ENCODE results near the gene TAF15. TPM values are rescaled to one million over a fixed set of nuclear protein-coding genes. Genes with fewer than 3 reads are reported as not detected.

TAF15 gene
- total RNA-seq, 4 donors from 2014 or later: 25.2 to 39.5 (median 31.6) TPM

- ATAC-seq (no peak), DNase-seq (no peak)
- Histone ChIP-seq H3K4me3 (no peak overlapping the region), H3K9me3 (no peaks in the 10 kb centered on the region), H3K27me3 (no peaks in the 10 kb centered on the region), H3K36me3 (no peaks in the 10 kb centered on the region), H3K4me1 (no peaks in the 10 kb centered on the region), H3K27ac (no peak overlapping the region)
- TF ChIP-seq POLR2A (IDR thresholded peaks at IDR 0.05) (no peak), CTCF (IDR thresholded peaks at IDR 0.05 in 4 of 5, conservative IDR thresholded peaks at IDR 0.05 in 1 of 5) (no peak)
- in situ Hi-C loops (cut with MboI; ENCODE audit: low sequenced_read_pairs in 4 of 4): loop anchor here in 1 of 4 donors (25.0 kb wide), 1 partner anchor 97 kb away; no protein-coding TSS in a partner anchor
- intact Hi-C loops (cut with DNase I; ENCODE audit: low total_unique reads): no loop called here
Observed at GRCh38 chr17:35865412-35866340, 56.4 kb downstream of the TAF15 start.

- Histone ChIP-seq H3K36me3 (no peaks in the 10 kb centered on the region), H3K4me3 (no peak overlapping the region), H3K27me3 (no peaks in the 10 kb centered on the region), H3K9me3 (no peaks in the 10 kb centered on the region), H3K27ac (no peak overlapping the region), H3K4me1 (no peaks in the 10 kb centered on the region)
- intact Hi-C loops (cut with DNase I; ENCODE audit: low total_unique reads) (no loop called here), in situ Hi-C loops (cut with MboI; ENCODE audit: low sequenced_read_pairs in 4 of 4) (loop anchor here in 1 of 4 donors (25.0 kb wide), 1 partner anchor 96 kb away; no protein-coding TSS in a partner anchor)
- ATAC-seq (no peak), DNase-seq (no peak)
- TF ChIP-seq CTCF (IDR thresholded peaks at IDR 0.05 in 4 of 5, conservative IDR thresholded peaks at IDR 0.05 in 1 of 5) (no peak), POLR2A (IDR thresholded peaks at IDR 0.05) (no peak)
Observed at GRCh38 chr17:35866341-35866950, 57.2 kb downstream of the TAF15 start.

- H3K27ac ChIP-seq: no peak overlapping the region
- in situ Hi-C loops (cut with MboI; ENCODE audit: low sequenced_read_pairs in 4 of 4) (loop anchor here in 1 of 4 donors (25.0 kb wide), 1 partner anchor 95 kb away; no protein-coding TSS in a partner anchor), intact Hi-C loops (cut with DNase I; ENCODE audit: low total_unique reads) (no loop called here)
- no peak overlapping the region for H3K4me3 ChIP-seq
- no peak for TF ChIP-seq CTCF (IDR thresholded peaks at IDR 0.05 in 4 of 5, conservative IDR thresholded peaks at IDR 0.05 in 1 of 5)
- no peak for TF ChIP-seq POLR2A (IDR thresholded peaks at IDR 0.05)
- H3K4me1 ChIP-seq: no peaks in the 10 kb centered on the region
- H3K9me3 ChIP-seq: no peaks in the 10 kb centered on the region
- H3K27me3 ChIP-seq: no peaks in the 10 kb centered on the region
- ATAC-seq: no peak
- H3K36me3 ChIP-seq: no peaks in the 10 kb centered on the region
- no peak for DNase-seq
Observed at GRCh38 chr17:35867574-35867973, 58.3 kb downstream of the TAF15 start.

- ATAC-seq (no peak), DNase-seq (no peak)
- no peak within 1 kb of the TSS for H3K27ac ChIP-seq
- H3K4me1 ChIP-seq: no peaks in the 10 kb centered on the region
- H3K9me3 ChIP-seq: no peaks in the 10 kb centered on the region
- no peaks in the 10 kb centered on the region for H3K27me3 ChIP-seq
- TF ChIP-seq CTCF (IDR thresholded peaks at IDR 0.05 in 4 of 5, conservative IDR thresholded peaks at IDR 0.05 in 1 of 5): no peak
- no peak for TF ChIP-seq POLR2A (IDR thresholded peaks at IDR 0.05)
- no peaks in the 10 kb centered on the region for H3K36me3 ChIP-seq
- intact Hi-C loops (cut with DNase I; ENCODE audit: low total_unique reads) (no loop called here), in situ Hi-C loops (cut with MboI; ENCODE audit: low sequenced_read_pairs in 4 of 4) (loop anchor here in 1 of 4 donors (25.0 kb wide), 1 partner anchor 94 kb away; no protein-coding TSS in a partner anchor)
- no peak within 1 kb of the TSS for H3K4me3 ChIP-seq
Observed at GRCh38 chr17:35868737-35869136, 59.5 kb downstream of the TAF15 start, which contains the start of gene HEATR9. TSS of gene HEATR9 (minus strand) at chr17:35868891. CDS start at chr17:35868742, 149 bp downstream.

Data from gastrocnemius medialis (tissue), 4 donors.